Lower leg skin (tissue), 3 donors: ENCODE results near the gene ERC2.

ENCODE experiments used
- CTCF ChIP-seq, 3 donors: fragments of 450-650 bp; IDR thresholded peaks; one replicate each; pipeline ENCODE4 v1.5.1; 2016; ENCODE audit warnings: antibody characterized with exemption in 3 of 3, mild to moderate bottlenecking in 3 of 3, moderate library complexity in 2 of 3
- POLR2A ChIP-seq, 2 donors: fragments of 450-650 bp; IDR thresholded peaks; one replicate each; pipeline ENCODE4 v1.6.1; 2016 to 2017; ENCODE audit warnings: antibody characterized with exemption in 2 of 2, mild to moderate bottlenecking in 1 of 2, moderate library complexity in 1 of 2

GRCh38 chr3:56424885-56425284 lies 43.4 kb downstream of the ERC2 start:
- TF ChIP-seq CTCF (IDR thresholded peaks at IDR 0.05) (no peak), POLR2A (IDR thresholded peaks at IDR 0.05) (no peak)
